D341Med (cell line): Measurements from ENCODE around the gene TTC9B.
"Not testable (repeated sequence)": the region's sequence is repeated elsewhere in the genome, so short reads cannot be mapped to it uniquely, and the experiment has no call there.

ENCODE experiments used
- DNase-seq: peaks from one replicate; pipeline ENCODE4 v3.0.0; 2012; ENCODE audit warnings: low spot score

The TTC9B gene

DNA sequence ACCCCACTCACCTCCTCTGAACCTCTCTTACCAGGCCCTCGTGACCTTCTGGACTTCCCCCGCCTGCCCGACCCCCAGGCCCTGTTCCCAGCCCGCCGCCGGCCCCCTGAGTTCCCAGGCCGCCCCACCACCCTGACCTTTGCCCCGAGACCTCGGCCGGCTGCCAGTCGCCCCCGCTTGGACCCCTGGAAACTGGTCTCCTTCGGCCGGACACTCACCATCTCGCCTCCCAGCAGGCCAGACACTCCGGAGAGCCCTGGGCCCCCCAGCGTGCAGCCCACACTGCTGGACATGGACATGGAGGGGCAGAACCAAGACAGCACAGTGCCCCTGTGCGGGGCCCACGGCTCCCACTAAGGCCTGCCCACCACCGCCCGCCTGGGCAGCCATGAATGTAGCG lies 3.2 kb downstream of the TTC9B start:
- DNase-seq: peak; percentile 31

DNA sequence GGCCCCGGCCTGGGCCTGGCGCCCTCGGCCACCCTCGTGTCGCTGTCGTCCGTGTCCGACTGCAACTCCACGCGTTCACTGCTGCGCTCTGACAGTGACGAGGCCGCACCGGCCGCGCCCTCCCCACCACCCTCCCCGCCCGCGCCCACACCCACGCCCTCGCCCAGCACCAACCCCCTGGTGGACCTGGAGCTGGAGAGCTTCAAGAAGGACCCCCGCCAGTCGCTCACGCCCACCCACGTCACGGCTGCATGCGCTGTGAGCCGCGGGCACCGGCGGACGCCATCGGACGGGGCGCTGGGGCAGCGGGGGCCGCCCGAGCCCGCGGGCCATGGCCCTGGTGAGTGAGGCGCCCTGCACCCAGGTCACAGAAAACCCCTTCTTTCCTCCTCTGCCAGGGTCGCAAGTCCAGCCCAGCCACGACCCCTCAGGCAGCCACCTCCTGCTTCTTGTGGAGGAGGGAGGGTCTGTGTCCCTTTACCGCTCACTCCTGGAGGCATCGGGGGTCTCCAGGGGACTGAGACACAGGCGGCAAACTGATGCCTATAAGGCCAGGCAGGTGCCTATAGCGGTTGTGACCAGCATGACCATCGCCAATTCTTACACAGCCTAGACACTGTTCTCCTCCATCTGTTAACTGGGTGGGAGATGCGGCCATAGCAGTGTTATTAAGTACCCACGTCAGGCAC lies 4.2 kb downstream of the TTC9B start:
- peak; percentile 28 for DNase-seq

- peak; percentile 36 for DNase-seq
Observed at GRCh38 chr19:40213251-40213829, 4.8 kb downstream of the TTC9B start.

GRCh38 chr19:40210889-40211288 lies 7.3 kb downstream of the TTC9B start:
- DNase-seq: no peak

GRCh38 chr19:40208602-40209001 lies 9.6 kb downstream of the TTC9B start:
- DNase-seq: no peak

DNA sequence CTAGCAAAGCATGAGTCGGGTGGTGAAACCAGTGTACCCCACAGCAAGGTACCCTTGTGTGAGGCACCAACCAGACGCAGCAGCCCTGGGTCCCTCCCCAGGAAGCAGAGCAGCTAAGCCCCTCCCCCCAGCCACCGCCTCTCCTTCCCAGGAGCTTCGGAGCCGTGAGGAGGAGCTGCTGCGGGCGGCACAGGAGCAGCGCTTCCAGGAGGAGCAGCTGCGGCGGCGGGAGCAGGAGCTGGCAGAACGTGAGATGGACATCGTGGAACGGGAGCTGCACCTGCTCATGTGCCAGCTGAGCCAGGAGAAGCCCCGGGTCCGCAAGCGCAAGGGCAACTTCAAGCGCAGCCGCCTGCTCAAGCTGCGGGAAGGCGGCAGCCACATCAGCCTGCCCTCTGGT lies 12.4 kb downstream of the TTC9B start:
- no peak for DNase-seq

GRCh38 chr19:40204381-40204780 lies 13.8 kb downstream of the TTC9B start:
- no peak for DNase-seq

DNA sequence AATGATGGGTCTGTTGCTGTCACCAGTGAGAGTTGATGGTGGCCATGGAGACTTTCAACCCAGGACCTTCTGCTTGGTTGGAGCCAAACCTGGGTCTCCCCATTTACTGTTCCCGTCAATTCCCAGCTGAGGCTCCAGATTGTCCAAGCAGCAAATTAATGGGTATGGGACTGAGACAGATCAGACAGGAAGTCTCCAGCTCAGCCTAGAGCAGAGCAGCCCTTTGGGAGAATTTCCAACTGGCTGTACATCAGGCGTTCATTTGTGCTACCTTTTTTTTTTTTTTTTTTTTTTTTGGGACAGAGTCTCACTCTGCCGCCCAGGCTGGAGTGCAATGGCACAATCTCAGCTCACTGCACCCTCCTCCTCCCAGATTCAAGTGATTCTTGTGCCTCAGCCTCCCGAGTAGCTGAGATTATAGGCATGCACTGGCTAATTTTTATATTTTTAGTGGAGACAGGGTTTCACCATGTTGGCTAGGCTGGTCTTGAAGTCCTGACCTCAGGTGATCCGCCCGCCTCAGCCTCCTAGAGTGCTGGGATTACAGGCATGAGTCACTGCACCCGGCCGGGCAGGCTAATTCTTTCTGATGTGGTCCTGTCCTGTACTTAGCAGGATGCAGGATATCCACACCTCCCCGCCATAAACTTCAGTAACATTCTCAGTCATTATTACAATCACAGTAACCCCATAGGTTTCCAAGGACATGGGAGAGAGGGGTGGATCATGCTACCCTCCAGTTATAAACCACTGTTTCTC lies 17.7 kb downstream of the TTC9B start:
- DNase-seq: no peak

DNA sequence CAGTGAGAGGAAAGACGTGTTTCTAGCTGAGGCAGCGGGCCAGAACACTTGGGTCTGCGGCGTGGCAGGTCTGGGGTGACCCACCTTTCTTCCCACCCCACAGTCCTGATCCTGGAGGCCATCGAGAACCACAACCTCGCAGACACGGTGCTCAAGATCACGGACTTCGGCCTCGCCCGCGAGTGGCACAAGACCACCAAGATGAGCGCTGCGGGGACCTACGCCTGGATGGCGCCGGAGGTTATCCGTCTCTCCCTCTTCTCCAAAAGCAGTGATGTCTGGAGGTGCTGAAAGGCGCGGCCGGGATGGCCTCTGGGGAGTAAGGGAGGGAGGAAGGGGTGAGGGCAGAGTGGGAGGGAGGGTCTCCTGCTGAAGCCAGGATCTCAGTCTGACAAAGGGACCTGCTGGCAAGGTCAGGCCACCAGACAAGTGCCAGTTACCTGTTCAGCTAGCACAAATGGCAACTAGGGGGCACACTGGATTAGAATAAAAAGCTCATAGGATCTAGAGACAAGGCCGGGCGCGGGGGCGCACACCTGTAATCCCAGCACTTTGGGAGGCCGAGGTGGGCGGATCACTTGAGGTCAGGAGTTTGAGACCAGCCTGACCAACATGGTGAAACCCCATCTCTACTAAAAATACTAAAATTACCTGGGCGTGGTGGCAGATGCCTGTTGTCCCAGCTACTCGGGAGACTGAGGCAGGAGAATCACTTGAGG lies 19.8 kb downstream of the TTC9B start:
- no peak for DNase-seq

DNA sequence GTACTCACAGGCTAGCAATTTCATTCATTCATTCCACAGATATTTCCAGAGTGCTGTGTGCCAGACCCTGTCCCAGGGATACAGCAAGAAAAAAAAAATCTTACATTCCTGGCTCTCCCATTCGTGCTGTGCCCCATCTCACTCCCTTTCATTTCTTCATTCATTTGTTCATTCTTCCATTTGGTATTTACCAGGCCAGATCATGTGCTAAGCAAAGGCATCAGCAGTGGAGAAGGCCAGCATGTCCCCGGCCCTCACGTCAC lies 24.7 kb downstream of the TTC9B start:
- no peak for DNase-seq

DNA sequence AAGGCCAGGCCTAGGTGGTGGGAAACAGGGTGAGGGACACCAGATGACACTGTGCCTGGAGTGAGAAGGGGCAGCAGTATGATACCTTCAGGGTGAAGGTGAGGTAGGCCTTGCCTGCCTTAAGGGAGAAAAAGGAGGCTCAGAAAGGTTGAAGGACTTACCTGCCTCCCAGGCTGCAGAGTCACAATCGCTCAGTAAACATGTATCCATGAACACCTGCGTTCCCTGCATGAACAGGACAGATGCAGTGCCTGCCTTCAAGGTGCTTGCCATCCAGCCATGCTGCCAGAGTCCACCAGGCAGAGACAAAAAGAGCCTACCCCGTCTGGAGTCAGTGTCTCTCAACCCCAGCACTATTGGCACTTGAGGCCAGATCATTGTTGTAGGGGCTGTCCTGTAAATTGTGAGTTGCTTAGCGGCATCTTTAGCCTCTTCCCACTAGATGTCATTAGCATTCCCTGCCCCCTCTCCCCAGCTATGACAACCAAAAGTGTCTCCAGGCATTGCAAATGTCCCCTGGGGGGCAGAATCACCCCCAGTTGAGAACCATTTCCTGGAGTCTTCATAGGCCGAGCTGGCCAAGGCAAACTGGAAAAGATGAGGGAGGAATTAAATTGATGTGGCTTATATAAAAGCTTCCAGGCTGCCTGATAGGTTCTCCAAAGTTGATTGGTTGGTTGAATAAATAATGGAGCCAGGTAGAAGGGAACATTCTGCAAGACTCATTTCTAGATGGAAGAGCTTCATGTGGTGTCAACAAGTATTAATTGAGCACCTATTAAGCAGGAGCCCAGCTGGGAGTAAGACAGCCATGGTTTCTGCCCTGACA lies 25.2 kb downstream of the TTC9B start:
- no peak for DNase-seq

GRCh38 chr19:40191836-40192646 lies 26.1 kb downstream of the TTC9B start:
- peak; percentile 74 for DNase-seq

- DNase-seq: peak; percentile 96
Observed at GRCh38 chr19:40190891-40191835, 27.0 kb downstream of the TTC9B start, which contains the start of gene MAP3K10. Gene MAP3K10 (plus strand): TSS chr19:40191426. CDS start chr19:40192032, 606 bp downstream.

DNA sequence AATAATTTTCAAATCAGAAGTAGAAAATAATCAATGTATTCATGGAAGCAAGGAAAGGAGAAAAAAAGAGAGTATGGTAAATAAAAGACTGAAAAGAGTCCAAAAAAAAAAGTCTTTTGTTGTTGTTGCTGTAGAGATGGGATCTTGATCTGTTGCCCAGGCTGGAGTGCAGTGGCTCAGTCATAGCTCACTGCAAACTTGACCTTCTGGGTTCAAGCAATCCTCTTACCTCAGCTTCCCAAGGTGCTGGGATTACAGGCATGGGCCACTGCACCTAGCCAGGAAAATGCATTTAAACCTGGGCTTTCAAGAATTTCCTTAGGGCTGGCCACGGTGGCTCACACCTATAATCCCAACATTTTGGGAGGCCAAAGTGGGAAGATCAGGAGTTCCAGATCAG lies 33.9 kb downstream of the TTC9B start:
- DNase-seq: no peak

GRCh38 chr19:40178756-40179155 lies 39.4 kb downstream of the TTC9B start:
- DNase-seq: no peak

DNA sequence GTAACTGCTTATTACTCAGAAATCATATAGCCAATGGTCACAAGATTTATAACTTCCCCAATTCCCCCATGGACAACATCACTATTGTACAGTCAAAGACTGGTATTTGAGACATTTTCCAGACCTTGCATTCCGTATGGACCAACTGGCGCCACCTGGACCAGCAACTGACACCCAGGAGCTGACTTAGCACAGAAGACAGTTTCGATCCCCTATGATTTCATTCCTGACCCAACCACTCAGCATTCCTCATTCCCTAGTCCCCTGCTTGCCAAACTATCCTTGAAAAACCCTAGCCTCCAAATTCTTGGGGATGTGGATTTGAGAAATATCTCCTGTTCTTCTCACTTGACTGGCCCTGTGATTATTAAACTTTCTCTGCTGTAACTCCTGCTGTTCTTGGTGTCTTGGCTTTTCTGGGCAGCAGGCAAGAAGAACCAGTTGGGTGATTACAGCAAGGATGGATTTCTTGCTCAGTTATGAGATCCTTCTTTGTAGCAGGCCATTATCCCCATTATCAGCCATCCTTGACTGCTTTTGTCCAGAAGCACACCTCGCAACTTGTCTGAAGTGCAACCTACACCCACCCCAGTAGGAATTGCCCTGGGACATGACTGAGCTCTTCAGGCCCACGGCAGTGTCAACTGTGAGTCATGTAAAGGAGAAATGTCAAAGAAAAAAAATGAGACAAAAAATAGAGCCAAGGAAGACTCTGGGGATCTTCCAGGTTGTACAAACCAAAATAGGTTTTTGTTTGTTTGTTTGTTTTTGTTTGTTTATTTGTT lies 40.7 kb downstream of the TTC9B start:
- DNase-seq: no peak

GRCh38 chr19:40175820-40176219 lies 42.4 kb downstream of the TTC9B start:
- DNase-seq: no peak

DNA sequence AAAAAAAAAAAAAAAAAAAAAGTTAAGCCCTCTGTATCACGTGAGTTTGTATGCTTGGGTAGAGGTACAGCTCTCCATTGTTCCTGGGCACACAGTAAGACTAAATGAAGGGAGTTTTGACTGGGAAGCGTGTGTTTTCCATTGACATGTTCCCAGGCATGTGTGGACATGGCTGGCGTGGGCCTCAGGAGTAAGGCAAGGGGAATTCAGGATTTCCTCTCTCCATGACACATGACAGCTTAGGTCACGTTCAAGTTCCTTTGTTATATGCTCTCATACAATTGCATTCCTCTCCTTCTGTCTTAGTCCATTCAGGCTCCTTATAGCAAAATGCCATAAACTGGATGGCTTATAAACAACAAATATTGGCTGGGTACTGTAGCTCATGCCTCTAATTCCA lies 44.1 kb downstream of the TTC9B start:
- no peak for DNase-seq

GRCh38 chr19:40171293-40171692 lies 46.9 kb downstream of the TTC9B start:
- DNase-seq: not testable (repeated sequence)
